Choroid plexus epithelial cell (primary cell): Measurements from ENCODE around the gene KIF7.

Experiments
- DNase-seq: peaks from one replicate; pipeline ENCODE4 v3.0.0-alpha.2; 2010; ENCODE audit warnings: low read depth
- H3K4me3 ChIP-seq: 2 replicates; pipeline ENCODE4 v1.5.1; 2011; ENCODE audit warnings: low read depth, mild to moderate bottlenecking, control low read depth, low read length, moderate library complexity
- TF ChIP-seq, protein P1 (sequence below): conservative IDR thresholded peaks from 2 replicates; pipeline ENCODE4 v1.5.1; 2011; ENCODE audit warnings: low read depth, mild to moderate bottlenecking, control low read depth, inconsistent platforms, low read length, moderate library complexity

Gene KIF7

GRCh38 chr15:89642106-89642505, 13.2 kb downstream of the KIF7 start:
- DNase-seq, result no peak
- TF ChIP-seq, protein P1, sequence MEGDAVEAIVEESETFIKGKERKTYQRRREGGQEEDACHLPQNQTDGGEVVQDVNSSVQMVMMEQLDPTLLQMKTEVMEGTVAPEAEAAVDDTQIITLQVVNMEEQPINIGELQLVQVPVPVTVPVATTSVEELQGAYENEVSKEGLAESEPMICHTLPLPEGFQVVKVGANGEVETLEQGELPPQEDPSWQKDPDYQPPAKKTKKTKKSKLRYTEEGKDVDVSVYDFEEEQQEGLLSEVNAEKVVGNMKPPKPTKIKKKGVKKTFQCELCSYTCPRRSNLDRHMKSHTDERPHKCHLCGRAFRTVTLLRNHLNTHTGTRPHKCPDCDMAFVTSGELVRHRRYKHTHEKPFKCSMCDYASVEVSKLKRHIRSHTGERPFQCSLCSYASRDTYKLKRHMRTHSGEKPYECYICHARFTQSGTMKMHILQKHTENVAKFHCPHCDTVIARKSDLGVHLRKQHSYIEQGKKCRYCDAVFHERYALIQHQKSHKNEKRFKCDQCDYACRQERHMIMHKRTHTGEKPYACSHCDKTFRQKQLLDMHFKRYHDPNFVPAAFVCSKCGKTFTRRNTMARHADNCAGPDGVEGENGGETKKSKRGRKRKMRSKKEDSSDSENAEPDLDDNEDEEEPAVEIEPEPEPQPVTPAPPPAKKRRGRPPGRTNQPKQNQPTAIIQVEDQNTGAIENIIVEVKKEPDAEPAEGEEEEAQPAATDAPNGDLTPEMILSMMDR, result no peak
- H3K4me3 ChIP-seq, result no peak overlapping the region

DNA sequence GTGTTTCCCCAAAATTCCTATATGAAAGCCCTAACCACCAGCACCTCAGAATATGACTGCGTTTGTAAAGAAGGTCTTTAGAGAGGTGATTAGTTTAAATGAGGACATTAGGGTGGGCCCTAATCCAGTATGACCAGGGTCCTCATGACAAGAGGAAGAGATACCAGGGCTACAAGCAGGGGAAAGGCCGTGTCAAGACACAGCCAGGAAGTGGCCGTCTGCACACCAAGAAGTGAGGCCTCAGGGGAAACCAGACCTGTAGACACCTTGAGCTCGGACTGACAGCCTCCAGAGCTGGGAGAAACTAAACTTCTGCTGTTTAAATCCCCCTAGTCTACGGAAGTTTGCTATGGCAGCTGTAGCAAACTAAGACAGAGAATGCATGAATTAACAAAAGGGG, 14.2 kb downstream of the KIF7 start:
- TF ChIP-seq, protein P1, result no peak
- no peak for DNase-seq
- H3K4me3 ChIP-seq, result no peak overlapping the region

GRCh38 chr15:89640245-89640644, 15.0 kb downstream of the KIF7 start:
- TF ChIP-seq, protein P1, result no peak
- no peak overlapping the region for H3K4me3 ChIP-seq
- DNase-seq, result no peak

DNA sequence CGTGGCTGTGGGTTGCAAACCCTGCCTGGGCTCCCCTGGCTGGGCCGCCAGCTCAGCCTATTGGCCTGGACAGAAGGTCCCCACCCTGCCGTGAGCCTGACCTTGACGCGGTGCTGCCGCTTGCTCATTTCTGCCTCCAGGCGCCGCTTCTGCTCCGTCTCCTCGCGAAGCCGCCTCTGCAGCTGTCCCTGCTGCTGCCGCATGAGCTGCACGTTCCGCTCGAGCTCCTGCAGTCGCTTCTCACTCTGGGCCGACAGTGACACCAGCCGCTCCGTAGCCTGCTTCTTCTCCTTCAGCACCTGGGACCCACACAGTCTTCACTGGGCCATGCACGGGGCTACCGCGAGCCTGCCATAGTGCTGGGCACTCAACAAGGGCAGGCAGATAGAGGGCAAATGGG, 21.7 kb downstream of the KIF7 start:
- TF ChIP-seq, protein P1, result no peak

GRCh38 chr15:89632563-89633430, 22.5 kb downstream of the KIF7 start:
- DNase-seq, result no peak
- TF ChIP-seq, protein P1, result no peak
- H3K4me3 ChIP-seq, result no peak overlapping the region

More for the DNA sequence above, 21.7 kb downstream of the KIF7 start:
- no peak overlapping the region for H3K4me3 ChIP-seq
- DNase-seq, result no peak

- TF ChIP-seq, protein P1, result no peak
- DNase-seq, result no peak
- H3K4me3 ChIP-seq, result no peak overlapping the region
These were observed 23.4 kb downstream of the KIF7 start for GRCh38 chr15:89631902-89632264.
